ENCODE measurements around the gene SMURF1.
"Not testable (repeated sequence)": the region's sequence is repeated elsewhere in the genome, so short reads cannot be mapped to it uniquely, and the experiment has no call there.

SMURF1 gene

GRCh38 chr7:99120916-99121315, 23.0 kb downstream of the SMURF1 start:
- no peak for DNase-seq

DNA sequence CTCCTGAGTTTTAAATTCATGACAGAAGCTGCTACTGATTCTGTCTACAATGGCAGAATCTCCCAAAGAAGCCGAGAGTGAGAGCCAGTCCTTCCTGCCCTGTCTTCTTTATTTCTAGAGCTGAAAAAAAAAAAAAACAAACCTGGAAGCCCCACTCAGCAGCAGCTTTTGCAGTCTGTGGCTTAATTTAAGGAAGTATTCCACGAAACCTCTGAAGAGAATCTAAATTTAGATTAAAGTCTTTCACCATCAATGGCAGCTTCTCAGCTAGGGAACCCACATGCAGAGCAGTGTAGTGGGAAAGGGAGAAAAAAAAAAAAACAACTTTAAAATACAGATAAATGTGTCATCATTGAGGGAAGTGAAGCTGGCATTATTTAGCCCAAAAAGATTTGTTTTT, 23.4 kb downstream of the SMURF1 start:
- DNase-seq: no peak

GRCh38 chr7:99118077-99118476, 25.8 kb downstream of the SMURF1 start:
- DNase-seq: no peak

- DNase-seq: no peak
These were observed 27.8 kb downstream of the SMURF1 start for GRCh38 chr7:99116144-99116543.

DNA sequence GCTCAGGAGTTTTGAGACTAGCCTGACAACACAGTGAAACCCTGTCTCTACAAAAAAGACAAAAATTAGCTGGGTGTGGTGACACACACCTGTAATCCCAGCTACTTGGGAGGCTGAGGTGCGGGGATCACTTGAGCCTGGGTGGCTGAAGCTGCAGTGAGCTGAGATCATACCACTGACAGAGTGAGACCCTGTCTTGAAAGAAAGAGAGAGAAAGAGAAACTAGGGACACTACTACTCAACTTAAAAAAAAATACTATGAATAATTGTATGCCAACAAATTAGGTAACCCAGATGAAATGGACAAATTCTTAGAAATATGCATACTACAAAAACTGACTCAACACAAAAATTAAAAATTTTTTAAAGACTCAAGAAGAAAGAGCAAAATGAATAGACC, 28.5 kb downstream of the SMURF1 start:
- DNase-seq: no peak

DNA sequence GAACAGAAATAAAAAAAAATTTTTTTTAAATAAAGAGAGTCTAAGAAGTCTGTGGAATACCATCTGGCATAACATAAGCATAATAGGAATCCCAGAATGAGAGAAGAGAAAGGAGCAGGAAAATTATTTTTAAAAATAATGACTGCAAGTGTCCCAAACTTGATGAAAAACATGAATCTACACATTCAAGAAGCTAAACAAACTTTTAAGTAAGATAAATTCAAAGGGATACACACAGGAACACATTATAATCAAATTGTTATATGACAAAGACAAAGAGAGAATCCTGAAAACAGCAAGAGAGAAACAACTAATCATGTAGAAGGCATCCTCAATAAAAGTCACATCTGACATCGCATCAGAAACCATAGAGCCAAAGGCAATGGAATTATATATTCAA, 30.9 kb downstream of the SMURF1 start:
- DNase-seq: no peak

DNA sequence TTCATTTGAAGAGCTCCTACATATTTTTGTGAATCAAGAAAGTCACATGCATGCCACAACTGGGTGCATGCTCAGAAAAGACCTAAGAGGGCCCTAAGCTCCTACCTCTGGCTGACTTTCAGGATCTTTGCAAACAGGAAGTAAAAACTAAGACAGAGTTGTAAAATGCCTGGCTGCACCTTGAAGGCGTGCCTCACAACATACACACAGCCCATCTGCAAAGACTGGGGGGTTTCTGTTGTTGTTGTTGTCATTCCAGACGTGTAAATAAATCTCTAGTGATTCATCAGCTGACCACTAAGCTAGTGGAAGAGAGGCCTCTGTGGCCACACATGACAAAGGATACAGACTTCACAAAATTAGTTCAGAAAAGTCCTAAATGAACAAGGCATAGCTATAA, 31.8 kb downstream of the SMURF1 start:
- no peak for DNase-seq

DNA sequence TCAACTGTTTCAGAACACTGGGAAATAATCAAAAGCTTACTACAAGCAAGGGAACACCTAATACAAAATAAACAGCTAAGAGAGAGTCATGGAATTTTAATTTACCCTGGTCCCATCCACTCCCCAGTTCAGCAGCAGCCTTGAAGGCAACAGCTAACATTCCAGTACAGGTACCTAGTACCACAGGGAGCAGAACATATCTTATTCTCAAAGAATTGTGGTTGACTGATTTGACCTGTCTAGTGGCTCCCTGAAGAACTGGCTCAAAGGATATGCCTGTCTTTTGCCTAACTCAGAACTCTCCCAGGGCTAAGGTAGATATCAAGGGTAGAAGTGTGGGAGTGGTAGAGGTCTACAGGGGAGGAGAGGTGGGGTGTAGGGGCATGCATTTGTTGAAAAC, 32.3 kb downstream of the SMURF1 start:
- DNase-seq: no peak

- peak; percentile 13 for DNase-seq
These were observed 34.5 kb downstream of the SMURF1 start for GRCh38 chr7:99109108-99110051.

DNA sequence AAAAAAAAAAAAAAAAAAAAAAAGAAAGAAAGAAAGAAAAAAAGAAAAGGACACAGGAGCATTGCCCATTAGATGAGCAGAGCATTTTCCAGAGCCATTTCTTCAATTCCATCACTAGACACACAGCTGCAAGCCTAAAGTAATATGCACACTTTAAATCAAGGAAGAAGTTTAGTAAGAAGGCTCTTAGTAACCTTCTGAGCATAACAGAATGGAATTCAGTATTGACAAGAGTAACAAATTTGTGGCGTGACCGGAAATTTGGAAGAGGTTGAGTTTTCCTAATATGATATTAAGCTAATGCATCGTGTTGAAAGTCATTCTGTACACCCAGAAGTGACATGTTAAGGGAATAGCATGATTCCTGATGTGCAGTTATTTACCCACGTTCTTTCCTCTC, 35.3 kb downstream of the SMURF1 start:
- no peak for DNase-seq

GRCh38 chr7:99106821-99107241, 37.1 kb downstream of the SMURF1 start:
- DNase-seq: no peak

GRCh38 chr7:99106411-99106810, 37.5 kb downstream of the SMURF1 start:
- no peak for DNase-seq

GRCh38 chr7:99105756-99106155, 38.2 kb downstream of the SMURF1 start:
- no peak for DNase-seq

- no peak for DNase-seq
These were observed 39.3 kb downstream of the SMURF1 start for GRCh38 chr7:99104631-99105030.

- not testable (repeated sequence) for DNase-seq
These were observed 40.1 kb downstream of the SMURF1 start for GRCh38 chr7:99103836-99104235.

GRCh38 chr7:99102809-99103690, 40.9 kb downstream of the SMURF1 start:
- no peak for DNase-seq

GRCh38 chr7:99102361-99102760, 41.5 kb downstream of the SMURF1 start:
- DNase-seq: no peak

DNA sequence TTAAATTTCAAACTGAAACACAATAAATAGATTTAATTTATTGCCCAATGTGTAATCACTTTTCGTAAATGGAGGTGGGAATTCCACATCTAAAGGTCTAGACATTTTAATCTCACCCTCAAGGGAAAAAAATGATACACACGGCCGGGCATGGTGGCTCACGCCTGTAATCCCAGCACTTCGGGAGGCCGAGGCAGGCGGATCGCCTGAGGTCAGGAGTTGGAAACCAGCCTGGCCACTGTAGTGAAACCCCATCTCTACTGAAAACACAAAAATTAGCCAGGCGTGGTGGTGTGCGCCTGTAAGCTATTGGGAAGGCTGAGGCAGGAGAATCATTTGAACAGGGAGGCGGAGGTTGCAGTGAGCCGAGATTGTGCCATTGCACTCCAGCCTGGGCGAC, 42.4 kb downstream of the SMURF1 start:
- not testable (repeated sequence) for DNase-seq

- DNase-seq: no peak
These were observed 44.3 kb downstream of the SMURF1 start for GRCh38 chr7:99099499-99100077.

DNA sequence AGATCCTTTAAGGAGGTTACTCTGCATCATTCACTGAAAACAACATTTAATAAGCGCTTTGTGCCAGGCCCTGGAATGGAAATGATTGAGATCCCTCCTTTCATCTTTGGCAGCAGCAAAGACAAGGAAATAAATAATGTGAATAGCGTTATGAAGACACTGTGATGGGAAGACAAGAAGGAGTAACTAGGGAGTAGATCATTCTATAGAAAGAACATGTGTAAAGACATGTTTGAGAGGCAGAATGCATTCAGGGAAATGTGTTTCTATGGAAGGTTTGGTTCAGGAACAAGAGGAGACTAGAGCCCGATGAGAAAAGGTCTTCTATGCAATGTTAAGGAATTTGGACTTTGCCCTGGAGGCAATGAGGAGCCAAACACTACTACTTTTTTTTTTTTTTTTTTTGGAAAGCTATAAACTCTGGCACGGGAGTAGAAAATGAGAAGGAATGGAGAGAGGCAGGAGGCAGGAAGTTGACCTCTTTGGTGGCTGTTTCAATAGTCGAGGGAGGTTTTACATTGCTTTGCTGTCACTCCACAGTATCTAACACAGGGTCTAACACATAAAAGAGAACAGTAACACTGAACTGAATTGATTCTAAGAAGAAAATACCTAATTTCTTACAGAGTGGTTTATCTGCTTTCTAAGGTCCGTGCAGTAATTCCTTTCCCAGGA, 44.9 kb downstream of the SMURF1 start:
- DNase-seq: no peak

GRCh38 chr7:99098286-99098823, 45.6 kb downstream of the SMURF1 start:
- DNase-seq: no peak

DNA sequence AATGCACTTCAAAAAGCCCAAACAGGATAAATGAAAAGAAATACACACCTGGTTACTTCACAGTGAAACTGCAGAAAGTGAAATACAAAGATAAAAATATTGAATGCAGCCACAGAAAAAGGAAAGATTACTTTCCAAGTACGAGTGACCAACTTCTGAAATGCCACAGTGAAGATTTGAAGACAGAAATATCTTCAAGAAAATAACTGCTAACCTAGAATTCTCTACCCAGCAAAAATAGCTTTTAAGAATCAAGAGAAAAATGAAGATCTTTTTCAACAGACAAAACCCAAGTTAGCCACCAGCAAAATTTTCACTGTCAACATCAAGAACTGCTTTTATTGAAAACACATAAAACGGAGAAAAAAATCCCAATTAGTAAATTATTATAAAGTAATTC, 46.2 kb downstream of the SMURF1 start:
- DNase-seq: no peak
